CD4-positive, alpha-beta T cell treated with Interleukin-15 for 4 hours (primary cell): ENCODE data around the gene POLR3G.
A peak's percentile ranks its signal among the peaks of the same experiment; 100 is the strongest.

Experiments used
- DNase-seq: peaks from one replicate; pipeline ENCODE4 v3.0.0-alpha.2; 2020; ENCODE audit warnings: low spot score

POLR3G gene

DNA sequence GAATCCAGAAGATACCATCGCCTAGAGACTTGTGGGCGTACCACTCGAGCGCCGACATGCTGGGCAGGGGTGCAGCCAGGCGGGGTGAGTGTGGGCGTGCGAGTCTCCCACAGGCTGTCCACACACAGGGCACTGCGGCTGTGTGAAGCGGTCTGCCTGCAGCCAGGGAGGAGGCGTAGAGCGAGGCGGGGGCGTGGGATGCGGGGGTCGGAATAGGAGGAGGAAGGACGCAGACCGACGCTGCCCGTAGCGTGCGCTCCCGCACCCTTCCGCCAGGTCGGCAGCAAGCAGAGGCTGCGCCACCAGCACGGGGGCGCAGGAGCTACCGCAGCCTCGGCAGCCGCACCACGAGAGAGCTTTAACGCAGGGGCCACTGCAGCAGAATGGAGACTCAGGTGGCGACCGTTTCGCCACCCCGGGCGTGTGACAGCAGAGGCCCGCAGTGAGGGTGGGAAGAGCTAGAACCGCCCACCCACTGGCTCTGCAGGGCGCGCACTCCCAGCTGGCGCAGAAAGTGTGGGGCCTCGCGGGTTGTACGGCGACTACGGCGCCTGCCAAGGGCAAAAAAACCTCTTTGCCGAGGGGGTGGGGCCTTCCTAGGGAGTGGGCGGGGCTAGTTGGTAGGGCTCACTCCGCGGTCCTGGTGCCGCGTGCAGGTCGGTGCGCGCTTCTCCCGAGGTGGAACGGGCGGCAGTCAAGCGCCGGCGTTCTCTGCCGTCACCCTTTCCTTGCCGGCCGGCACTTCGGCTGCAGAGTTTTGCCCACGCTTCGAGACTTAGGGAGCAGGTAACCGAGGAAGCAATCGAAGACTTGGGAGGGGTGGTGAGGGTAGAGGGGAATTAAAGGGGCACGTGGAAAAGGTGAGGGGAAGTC lies at the start of gene POLR3G, which contains the start of gene MBLAC2:
POLR3G (plus strand) TSS at position 630 of the 873 bp plus-strand sequence. CDS start 10,704 bp downstream, outside the sequence.
MBLAC2 (minus strand) TSS at position 537 of the 873 bp plus-strand sequence; CDS start at position 58, 479 bp downstream.
- peak; percentile 95 for DNase-seq

GRCh38 chr5:90434116-90434714 lies 40.4 kb upstream of the POLR3G start:
- peak; percentile 40 for DNase-seq

- DNase-seq, result no peak
Measured at GRCh38 chr5:90437663-90438062, 37.0 kb upstream of the POLR3G start.

- no peak for DNase-seq
Measured at GRCh38 chr5:90438100-90438499, 36.6 kb upstream of the POLR3G start.

DNA sequence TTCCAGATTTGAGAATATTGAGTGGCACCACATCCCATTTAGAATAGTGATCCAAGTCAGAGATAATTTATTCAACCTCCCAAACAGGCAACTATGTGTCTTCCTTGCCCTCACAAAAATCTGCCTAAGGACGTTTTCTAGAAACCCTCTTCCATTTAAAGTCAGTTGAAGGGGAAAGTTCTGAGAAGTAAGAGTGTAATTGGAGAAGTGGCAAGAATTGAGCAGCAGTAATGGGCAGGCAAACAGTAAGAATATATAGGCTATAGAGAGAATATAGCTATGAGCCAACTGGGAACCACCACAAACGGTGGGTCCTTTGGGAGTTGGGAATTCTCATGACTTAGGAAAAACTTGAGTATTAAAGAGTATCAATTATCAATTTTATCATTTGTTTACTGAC lies 34.0 kb upstream of the POLR3G start:
- DNase-seq, result no peak

GRCh38 chr5:90446961-90447360 lies 27.7 kb upstream of the POLR3G start:
- DNase-seq, result no peak

DNA sequence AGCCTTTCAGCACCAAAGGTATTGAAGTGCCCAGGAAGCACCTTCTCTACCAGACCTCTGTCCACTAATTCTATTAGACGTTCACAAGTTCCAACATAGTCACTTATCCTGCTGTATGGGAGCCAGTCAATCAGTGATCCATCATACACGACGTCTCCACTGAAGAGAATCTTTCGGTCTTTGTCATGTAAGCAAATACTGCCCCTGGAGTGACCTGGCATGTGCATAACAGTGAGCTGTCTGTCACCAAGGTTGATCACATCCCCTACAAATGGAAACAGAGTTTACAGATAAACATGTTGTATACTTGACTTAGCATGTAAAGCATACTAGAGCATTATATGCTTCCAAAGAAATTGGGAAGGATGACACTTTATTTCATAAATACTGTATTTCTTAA lies 13.4 kb upstream of the POLR3G start:
- DNase-seq, result no peak

DNA sequence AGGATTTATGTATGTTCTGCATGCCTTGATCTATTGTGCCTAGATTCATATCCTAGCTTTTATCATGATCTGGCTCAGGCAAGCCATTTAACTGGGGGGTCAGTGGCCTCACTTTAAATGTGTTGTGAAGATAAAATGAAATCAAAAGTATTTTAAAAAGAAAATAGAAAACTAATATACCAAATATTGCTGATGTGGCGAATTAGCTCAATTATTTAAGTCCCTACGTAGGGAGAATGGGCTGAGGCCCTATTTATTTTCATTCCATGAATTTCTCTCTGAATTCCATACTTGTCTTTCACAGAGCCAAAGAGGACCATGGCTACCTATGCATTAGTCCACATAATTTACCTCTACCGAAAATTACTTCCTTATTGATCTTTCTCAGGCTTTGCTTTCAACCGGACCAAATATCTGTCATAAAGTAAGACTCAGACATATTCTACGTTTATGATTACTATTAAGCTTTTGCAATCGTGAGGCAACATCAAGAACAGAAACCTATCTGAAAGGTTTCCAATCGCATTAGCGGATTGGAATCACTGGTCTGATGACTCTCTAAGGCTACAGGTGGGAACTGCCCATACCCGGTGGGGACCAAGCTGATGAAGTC lies 1.8 kb upstream of the POLR3G start:
- no peak for DNase-seq

DNA sequence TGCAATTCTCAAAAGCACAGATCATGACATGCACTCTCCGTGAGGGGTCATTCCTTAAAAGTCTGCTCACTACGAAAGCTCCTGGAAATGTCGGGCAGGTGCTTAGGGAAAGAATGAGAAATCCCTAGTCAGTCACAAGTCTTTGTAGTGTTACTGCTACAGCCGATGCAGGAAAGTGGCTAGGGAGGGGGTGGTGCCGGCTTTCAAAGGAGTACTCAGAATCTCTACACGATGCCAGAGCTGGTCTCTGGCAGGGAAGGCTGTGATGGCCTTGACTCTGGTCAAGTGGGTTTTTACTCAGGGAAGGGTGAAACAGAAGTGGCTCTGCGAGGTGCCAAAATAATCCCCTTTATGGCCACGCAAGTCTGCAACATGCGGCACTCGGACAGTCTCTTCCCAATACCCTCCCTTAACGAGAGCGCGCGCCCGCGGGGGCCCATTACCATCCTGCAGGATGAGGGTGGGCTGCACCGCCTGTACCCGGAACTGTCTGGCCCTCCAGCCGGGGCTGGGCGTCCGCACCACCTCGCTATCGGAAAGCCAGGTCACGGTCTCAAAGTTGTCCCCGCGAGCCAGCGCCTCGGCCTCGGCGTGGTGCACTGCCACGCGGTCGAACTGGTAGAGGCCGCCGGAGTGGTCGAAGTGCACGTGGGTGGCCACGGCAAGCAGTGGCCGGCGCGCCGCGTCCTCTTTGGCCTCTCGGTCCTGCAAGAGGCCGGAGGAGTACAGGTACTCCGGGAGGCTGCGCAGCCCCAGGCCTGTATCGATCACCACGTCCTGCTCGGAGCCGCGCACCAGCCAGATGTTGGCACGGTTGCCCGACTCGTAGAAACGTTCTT lies 1.0 kb upstream of the POLR3G start:
- peak; percentile 1 for DNase-seq

- DNase-seq, result no peak
Measured at GRCh38 chr5:90475436-90475980, 844 bp downstream of the POLR3G start.

DNA sequence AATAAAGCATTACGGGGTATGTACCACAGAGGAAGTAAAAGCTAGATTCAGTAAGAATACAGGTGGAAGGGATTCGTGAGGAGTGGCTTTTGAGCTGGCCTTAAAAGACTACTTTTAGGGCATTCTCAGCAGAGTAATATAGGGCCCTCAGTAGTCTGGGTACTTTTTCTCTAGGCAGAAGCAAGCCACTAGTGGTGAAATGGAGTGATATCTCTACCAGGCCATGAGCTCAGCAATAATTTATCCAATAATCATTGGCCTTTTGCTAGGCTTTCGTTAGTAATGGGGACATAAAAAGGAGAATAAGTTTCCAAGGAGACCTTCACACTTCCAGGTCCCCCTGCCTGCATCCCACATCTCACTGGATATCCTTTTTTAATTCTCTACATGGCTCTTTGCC lies 1.7 kb downstream of the POLR3G start:
- DNase-seq, result no peak

GRCh38 chr5:90477073-90477472 lies 2.4 kb downstream of the POLR3G start:
- no peak for DNase-seq

DNA sequence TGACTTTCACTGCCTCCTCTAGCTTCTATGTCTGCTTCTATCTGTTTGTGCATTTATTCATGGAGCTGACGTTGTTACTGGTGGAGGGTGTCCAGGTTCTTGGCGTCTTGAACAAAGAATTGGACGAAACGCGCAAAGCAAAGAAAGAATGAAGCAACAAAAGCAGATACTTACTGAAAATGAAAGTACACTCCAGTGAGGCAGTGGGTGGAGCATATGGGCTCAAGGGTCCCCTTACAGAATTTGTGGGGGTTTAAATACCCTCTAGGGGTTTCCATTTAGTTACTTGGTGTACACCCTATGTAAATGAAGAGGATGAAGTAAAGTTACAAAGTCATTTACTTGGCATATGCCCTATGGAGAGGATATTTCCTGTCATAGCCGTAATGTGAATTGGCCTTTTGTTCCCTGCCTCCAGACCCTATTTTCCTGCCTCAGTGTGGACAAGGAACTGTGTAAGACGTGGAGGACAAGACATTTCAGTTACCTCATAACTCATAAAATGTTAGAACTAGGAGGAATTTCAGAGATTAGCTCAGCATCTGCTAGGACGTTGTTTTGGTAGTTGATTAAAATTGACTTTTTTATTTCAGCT lies 3.1 kb downstream of the POLR3G start:
- no peak for DNase-seq

DNA sequence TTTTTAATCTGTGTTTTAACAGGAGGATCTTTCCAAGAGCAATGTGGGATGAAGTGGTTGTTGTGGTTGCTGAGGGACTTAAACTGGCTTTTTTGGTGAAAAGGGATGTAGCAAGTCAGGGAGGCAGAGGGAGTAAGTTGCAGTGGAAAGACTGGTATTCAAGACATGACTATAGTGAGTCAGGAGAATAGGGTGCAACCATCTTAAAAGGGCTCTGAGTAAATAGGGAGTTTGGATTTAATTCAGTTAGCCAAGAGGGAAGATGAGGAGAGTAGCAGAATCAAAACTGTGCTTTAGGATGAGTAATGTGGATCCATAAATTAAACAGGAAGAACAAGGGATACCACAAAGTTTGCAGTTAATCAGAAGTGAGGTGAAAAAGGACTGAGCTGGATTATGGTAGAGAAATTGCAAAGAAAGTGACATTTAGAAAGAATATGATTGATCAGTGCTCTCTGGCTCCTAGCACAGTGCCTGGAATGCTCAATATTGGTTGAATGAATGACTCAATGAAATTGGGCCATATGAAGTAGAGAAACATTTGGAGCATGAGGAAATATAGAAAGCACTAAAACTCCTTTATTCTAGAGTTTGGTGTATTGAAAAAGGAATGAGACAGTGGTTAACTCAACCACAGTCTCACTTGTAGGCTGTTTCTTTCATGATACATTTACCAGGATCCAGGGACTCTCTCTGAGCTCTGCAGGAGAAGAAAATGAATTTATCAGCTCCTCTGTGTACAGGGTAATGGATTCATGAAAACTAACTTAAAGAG lies 5.1 kb downstream of the POLR3G start:
- DNase-seq, result no peak

DNA sequence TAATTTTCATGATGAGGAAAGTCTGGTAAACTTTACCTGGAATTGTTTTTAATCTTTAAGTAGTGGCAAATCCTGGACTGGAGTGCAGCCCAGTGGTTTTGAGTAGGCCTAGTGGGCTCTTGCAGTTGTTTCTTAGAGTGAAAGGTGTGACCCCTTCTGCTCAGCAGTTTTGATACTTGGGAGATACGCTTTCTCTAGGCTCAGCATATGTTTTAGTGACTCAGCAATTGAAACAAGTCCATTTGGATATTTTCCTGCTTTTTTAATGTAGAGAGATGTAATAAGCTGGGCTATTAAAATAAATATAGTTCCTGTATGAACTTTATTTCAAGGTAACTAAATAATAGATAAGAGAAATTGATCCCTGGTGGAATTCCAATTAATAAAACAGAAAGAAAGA lies 6.0 kb downstream of the POLR3G start:
- DNase-seq, result no peak

DNA sequence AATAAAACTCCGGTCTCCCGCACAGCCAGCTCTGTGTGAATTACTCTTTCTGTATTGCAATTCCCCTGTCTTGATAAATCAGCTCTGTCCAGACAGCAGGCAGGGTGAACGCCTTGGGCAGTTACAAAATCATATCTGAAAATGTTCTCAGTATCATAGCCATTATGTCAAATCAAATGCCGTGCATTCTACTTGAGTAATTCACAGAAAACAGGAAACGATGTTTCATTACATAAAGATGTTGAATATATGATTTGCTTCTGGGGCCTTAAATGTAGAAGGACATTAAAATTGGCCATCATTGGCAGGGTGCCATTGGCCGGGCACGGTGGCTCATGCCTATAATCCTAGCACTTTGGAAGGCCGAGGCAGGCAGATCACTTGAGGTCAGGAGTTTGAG lies 8.5 kb downstream of the POLR3G start:
- DNase-seq, result no peak

DNA sequence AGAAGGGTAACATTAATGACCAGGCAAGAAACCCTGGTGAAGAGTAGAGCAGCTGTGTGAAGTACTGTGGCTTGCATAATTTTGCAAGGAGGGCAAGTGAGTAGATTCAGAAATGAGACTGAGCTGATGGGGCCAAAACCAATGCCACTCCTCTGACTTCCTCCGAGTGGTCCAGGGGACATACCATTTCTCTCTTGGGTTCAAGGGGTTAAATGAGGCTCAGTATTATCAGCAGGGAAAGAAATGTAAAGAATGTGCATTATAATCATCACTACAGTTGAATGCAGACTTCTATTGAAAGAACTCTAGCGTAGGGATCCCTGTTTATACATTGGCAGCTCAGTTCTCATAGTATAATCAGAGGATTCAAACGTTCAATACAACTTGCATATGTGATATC lies 9.9 kb downstream of the POLR3G start:
- no peak for DNase-seq

DNA sequence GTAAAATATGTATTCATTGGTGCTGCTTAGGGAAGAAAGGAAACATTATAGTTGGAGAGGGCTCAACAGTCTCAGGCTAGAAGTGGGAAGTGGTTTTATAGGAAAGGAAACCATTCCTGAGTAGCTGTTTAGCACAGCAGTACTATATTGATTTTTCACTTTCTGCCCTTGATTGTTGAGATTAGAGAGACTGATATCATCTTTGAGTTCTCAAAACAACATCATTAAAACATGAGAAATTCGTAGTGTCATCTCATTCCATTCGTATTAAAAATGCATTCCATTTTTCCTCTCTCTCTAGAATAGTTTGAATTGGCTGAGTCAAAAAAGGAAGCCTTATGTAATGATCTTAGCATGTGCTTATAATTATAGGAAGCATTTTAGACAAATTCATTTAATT lies 14.1 kb downstream of the POLR3G start:
- no peak for DNase-seq

- DNase-seq, result no peak
Measured at GRCh38 chr5:90494043-90494442, 19.4 kb downstream of the POLR3G start.

DNA sequence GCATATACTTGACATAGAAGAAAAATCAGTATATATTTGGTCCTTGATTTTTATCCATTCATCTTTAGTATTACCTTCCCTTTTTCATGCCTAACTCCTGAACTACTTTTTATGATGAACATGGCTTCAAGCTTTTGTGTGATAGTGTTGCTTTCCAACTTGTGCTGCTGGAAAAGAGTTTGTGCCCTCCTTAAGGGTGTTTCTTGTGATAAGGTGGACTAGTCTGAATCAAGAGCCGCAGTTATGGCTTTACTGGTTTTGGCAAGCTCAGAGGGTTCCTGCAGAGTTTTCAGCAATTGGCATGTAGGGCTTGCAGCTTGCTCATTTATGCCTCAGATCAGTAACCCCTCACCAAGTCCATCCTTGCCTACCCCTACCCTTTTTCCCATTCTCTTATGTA lies 20.5 kb downstream of the POLR3G start:
- no peak for DNase-seq

- DNase-seq, result no peak
Measured at GRCh38 chr5:90503596-90503995, 28.9 kb downstream of the POLR3G start.
